ENCODE data around the gene TNFRSF11A.

TNFRSF11A gene

DNA sequence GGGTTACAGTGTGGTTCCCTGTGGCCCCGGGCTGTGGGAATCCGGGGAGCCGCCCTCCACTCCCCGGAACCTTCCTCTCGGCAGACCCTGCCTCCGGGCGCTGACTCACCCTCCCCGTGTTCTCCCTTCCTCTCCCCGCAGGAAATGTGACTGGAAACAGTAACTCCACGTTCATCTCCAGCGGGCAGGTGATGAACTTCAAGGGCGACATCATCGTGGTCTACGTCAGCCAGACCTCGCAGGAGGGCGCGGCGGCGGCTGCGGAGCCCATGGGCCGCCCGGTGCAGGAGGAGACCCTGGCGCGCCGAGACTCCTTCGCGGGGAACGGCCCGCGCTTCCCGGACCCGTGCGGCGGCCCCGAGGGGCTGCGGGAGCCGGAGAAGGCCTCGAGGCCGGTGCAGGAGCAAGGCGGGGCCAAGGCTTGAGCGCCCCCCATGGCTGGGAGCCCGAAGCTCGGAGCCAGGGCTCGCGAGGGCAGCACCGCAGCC is 59.5 kb downstream of the TNFRSF11A start:
- no peak for DNase-seq

DNA sequence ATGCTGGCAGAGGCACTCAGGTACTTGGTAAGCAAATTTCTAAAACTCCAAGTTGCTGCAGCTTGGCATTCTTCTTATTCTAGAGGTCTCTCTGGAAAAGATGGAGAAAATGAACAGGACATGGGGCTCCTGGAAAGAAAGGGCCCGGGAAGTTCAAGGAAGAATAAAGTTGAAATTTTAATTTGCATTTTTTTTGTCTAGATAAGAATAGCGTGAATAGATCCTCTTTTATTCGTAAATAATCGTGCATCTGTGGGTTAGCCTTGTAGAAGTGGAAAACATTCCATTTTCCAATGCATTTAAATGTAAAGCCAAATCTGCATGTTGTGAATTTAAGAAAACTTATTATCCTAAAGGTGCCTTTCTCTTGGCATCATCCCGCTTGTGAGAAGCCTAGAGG is 61.0 kb downstream of the TNFRSF11A start:
- no peak for DNase-seq

- no peak for DNase-seq
Observed at GRCh38 chr18:62386601-62387000, 61.5 kb downstream of the TNFRSF11A start.

- DNase-seq = no peak
Observed at GRCh38 chr18:62387257-62387656, 62.1 kb downstream of the TNFRSF11A start.

GRCh38 chr18:62388855-62389760 is 64.0 kb downstream of the TNFRSF11A start:
- no peak for DNase-seq

DNA sequence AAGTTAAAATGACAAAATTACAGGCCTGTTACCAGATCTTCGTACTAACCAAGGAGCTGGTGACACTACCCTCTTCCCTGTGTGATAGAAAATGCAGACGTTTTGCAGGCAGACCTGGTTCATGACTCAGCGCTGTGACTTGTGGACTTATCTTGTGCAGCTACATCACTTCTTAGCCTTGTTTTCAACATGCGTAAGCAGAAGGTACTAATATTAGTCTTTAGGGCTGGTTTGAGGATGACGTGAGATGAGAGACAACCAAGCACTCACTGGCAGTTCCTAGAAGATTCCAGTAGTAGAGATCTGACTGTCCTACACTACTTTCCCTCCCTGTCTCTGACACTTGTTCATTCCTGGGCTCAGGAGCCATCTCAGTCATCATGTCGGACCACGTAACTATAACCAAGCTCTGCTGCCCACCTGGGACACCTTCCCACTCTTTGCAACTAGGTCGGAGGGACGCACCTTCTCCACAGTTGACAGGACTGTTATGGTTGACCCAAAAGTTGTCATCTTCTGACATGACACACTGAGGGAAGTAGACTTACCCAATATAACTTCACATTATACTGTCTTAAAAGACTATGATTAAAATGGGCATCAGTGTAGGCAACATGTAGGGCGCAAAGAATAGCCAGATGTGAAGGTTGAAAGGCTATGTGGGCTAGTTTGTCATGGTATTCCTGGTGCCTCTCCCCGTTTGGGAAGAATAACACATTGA is 64.8 kb downstream of the TNFRSF11A start:
- DNase-seq = no peak

GRCh38 chr18:62394006-62394763 is 69.1 kb downstream of the TNFRSF11A start:
- no peak for DNase-seq

DNA sequence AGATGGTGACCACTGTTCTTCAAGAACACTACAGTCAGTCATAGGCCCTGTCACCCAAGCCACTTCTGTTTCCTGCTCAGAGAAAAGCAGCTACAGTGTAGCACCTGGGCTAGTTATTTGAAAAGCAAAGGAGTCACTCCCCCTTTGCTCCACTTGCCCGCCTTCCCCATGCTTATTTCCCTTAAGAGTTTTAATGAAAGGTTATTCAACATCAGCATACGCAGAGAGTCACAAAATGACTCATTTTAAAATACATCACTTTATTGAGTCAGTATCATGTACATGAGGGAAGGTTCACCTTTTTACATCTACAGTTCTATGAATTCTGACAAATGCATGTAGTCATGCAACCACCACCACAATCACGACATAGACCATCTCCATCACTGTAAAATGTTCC is 71.3 kb downstream of the TNFRSF11A start:
- DNase-seq = no peak

DNA sequence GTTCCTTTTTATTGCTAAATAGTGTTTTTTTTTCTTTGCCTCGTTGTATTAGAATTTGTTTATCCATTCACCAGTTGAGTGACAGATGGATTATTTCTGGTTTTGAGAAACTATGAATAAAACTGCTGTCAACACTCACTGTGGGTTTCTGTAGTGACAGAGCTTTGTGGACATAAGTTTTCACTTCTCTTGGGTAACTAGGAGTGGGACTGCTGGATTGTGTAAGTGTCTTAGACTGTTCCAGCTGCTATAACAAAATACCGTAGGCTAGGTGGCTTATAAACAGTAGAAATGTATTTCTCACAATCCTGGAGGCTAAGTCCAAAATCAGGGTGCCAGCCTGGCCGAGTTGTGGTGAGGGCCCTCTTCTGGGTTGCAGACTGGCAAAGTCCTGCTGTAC is 71.9 kb downstream of the TNFRSF11A start:
- DNase-seq = no peak

DNA sequence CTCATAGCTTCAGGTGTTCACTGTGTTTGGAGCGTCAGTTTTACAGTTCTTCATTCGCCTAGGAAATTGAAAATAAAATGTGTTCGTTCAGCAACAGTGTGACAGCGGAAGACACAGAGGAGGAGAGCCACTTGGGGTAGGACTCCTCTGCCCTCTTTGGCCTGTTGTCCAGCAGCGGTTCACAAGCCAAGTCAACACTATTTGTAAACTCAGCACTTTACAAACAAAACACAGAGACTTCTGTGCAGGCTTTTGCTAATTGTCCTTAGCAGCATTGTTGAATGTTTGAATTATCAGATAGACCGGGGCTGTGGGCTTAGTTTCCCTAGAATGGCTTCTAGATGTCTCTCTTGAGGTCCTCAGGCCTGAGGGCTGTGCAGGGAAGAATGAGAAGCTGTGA is 73.2 kb downstream of the TNFRSF11A start:
- DNase-seq = no peak

DNA sequence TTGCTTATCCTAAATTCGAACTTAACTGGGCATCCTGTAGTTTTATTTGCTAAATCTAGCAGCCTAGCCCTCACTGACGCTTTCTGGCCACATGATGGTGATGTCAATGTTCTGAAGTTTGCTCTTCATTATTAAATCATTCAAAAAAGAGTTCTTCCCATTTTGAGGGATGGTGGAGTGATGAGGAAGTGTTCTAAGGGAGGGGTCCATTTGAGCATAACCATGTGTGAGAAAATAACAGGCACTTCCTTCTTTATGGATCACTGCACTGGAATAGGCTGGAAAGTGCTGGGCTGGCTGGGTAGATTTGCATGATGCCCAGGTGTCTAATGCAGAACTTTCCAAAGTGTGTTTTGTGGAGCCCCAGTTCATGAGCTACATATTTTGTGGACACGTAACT is 74.2 kb downstream of the TNFRSF11A start:
- DNase-seq = peak; percentile 50

DNA sequence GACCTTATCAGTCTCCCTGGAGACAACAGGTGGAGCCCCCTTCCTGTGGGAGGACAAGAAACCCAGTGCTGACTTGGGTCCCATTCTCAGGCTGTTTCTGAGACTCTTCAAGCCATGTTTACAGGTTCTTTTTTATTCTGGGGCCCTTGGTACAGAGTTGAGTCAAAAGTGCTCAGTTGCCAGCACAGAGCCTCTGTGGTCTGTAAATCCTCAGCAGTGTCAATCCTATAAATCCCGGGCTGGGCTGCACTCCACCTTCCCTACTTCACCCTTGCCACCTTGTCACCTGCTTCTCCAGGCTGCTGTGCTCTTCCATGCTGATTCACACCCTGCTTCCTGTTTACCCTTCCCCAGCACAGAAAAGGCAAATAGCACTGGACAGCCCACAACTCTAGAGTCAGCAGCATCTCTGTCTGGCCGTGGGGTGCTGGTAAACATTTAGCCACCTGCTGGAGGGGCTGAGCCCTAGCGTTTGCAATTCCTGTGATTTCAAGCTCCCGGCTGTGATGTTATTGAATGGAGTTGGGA is 74.7 kb downstream of the TNFRSF11A start:
- no peak for DNase-seq

- DNase-seq = no peak
Observed at GRCh38 chr18:62400916-62401315, 75.8 kb downstream of the TNFRSF11A start.

GRCh38 chr18:62402342-62402948 is 77.3 kb downstream of the TNFRSF11A start:
- DNase-seq = no peak

GRCh38 chr18:62403120-62403519 is 78.0 kb downstream of the TNFRSF11A start:
- no peak for DNase-seq

DNA sequence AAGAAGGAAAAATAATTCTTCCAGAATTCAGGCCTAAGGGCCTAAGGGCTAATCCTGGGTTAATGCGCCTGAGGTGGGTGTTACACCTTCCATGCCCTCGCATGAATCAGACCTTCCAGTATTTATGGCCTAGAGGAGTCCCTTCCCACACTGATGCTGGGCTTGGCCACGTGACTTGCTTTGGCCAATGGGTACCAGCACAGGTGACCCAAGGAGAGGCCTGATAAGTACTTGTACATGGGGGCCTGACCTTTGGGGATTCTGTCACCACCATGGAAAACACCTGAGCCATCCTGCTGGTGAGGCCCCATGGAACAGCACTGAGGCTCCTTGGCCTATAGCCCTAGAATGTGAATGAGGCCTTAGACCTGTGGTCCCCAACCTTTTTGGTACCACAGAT is 79.8 kb downstream of the TNFRSF11A start:
- no peak for DNase-seq

DNA sequence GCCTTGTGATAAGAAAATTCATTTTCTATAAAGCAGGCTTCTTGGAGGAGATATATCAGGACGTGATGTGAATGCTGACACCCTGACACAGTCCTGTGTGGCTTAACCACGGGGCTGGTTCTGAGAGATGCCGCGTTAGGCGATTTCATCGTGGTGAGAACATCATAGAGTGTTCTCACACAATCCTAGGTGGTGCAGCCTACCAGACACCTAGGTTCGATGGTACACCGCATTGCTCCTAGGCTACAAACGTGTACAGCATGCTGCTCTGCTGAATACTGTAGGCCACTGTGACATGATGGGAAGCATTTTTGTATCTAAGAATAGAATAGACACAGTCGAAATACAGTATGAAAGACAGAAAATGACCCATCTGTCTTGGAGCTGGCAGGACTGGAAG is 82.5 kb downstream of the TNFRSF11A start:
- DNase-seq = no peak

- DNase-seq = no peak
Observed at GRCh38 chr18:62409821-62410220, 84.7 kb downstream of the TNFRSF11A start.

DNA sequence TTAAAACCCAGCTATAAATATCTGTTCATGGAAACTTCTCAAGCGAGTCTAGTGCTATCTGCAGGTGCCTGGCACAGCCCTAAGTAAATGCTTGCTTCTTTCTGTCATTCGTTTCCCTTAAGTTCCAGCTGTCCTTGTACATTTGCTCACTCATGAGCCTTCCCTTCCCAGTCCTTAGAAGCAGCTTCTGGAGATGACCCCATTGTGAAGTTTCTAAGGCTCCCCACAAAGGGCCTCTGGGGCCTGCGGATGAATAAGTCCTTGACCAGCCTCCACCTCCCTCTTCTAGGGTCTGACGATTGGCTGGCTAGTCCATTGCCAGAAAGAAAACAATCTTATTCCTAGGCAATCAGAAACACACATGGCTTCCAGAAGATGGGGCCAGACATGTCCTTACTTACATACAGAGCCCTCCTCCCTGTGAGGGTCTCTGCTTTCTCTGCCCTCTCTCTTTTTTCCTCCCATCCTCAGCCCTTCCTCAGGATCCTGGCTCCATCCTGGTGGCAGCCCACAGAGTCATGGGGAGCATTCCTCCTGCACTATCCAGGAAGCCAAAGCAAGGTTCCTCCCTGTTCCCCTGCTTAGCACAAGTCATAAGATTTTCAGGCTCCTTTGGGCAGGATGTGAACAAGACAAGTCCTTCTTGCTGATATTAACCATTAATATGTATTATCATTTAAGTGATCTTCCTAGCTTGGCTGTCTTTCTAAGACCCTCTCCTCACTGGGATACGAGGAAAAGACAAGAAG is 87.3 kb downstream of the TNFRSF11A start:
- no peak for DNase-seq

- no peak for DNase-seq
Observed at GRCh38 chr18:62413206-62413605, 88.1 kb downstream of the TNFRSF11A start.

DNA sequence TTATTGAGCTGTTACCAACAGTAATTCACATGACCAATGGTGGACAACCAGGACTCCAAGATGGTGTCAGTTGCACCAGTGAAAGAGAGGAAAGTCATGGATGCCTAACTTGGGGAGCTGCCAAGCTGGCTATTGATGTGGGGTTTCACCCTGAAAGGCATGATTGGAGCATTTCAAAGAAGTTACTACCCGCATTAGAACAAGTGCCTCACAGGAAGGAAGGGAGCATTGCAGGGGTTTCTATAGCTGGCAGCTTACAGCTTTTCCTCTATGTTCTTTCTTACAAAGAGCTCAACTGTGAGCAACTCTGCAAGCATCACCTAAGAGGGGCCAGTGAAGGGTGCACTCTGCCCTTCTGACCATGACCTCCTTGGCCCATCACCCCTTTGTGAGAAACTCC is 93.1 kb downstream of the TNFRSF11A start:
- no peak for DNase-seq

DNA sequence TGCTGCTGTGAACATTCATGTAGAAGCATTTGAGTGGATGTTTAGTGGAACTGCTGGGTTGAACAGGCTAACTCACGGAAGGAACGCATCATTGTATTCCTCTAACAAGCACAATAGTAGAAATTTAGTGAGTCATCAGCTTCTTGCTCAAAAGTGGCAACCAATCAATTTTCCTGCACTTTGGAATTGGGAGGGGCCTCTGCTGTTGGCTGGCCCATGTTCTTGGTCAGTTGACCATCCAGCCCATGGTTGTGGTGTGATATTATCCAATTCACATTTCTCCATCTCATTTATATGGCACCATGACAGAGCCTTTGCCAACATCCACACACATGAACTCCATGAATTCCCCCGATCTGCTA is 95.0 kb downstream of the TNFRSF11A start:
- DNase-seq = no peak
